CD4-positive, alpha-beta T cell treated with Interleukin-4 for 4 hours (primary cell): ENCODE measurements around the gene CDC34.

Source experiments
- DNase-seq: peaks from one replicate; pipeline ENCODE4 v3.0.0-alpha.2; 2020

Gene CDC34

GRCh38 chr19:543910-544608 is 12.5 kb downstream of the CDC34 start, which contains the start of gene GZMM:
Gene GZMM (plus strand): TSS chr19:544053. CDS start chr19:544072, 19 bp downstream.
- peak; percentile 83 for DNase-seq

- DNase-seq = no peak
Measured at GRCh38 chr19:547117-547516, 15.6 kb downstream of the CDC34 start.

- no peak for DNase-seq
Measured at GRCh38 chr19:547836-548720, 16.5 kb downstream of the CDC34 start.

DNA sequence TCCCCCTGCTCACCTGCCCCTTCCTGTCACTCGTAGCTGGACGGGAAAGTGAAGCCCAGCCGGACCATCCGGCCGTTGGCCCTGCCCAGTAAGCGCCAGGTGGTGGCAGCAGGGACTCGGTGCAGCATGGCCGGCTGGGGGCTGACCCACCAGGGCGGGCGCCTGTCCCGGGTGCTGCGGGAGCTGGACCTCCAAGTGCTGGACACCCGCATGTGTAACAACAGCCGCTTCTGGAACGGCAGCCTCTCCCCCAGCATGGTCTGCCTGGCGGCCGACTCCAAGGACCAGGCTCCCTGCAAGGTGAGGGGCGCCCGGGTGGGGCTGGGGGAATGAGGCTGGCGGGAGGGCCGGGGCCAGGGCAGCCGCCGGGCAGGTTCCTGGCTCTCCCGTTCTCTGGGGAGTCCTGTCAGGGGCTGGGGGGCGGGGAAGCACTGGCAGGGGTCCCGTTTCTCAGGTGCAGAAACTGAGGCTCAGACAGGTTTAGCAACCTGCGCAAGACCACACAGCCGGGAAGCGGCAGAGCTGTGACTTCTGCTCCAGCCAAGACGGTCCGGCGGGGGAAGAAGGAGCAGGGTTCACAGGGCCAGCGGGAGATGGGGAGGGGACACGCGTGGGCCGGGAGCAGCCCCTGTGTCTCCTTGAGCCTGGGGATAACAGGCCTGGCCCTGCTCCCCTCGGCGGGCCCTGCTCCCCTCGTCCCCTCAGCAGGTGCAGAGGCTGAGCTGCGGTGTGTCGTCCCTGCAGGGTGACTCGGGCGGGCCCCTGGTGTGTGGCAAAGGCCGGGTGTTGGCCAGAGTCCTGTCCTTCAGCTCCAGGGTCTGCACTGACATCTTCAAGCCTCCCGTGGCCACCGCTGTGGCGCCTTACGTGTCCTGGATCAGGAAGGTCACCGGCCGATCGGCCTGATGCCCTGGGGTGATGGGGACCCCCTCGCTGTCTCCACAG is 17.6 kb downstream of the CDC34 start:
- no peak for DNase-seq

DNA sequence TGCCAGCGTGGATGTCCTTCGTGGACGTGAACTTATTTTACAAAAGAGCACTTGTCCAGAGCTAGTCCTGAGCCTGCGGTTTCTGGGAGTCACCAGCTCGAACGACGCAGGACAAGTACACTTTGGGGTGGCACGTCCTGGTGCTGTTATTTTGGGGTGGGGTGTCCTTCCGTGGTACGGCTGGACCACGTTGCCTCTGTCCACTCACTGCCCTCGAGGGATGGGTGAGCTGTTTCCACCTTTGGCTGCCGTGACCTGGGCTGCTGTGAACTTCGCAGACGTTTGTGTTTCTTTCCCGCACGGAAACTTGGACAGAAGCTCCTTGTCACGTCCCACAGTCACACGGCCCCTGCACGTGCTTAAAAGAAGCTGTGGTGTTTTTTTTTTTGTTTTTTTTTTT is 23.3 kb downstream of the CDC34 start:
- DNase-seq = no peak

DNA sequence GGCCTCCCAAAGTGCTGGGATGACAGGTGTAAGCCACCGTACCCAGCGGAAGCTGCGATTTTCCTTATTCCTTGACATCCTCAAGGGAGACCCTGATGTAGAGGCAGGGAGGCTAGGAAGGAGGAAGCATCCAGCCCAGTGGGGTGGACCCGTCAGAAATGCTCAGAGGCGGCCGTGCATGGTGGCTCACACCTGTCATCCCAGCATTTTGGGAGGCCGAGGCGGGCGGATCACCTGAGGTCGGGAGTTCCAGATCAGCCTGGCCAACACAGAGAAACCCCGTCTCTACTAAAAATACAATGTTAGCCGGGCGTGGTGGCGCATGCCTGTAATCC is 23.9 kb downstream of the CDC34 start:
- no peak for DNase-seq

DNA sequence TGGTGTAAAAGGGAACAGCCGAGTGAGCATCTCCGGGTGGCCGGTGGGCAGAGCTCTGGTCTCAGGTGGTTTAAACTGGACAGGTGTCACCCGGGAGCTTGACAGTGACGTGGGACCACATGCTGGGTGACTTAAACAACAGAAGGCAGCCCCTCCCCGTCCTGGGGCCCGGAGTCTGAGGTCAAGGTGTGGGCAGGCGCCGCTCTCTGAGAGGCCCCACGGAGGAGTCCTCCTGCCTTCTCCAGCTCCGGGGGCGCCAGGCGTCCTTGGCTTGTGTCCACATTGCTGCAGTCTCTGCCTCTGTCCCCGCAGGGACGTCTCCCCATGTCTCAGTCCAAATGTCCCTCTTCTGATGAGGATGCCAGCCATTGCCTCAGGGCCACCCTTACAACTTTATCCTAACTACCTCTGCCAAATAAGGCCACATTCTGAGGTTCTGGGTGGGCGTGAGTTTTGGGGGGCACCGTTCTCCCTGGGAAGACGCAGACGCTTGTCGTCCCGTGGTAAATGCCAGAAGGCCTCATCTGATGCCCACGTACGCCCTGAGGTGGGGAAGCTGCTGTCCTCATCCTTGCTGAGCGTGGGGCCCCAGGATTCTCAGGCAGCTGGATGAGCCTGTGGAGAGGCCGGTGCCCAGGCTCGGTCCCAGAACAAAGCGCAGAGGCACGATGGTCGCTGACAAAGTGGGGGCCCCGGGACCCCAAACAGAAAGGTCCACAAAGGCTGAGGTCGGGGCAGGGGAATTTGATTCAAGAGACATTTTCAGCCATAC is 25.2 kb downstream of the CDC34 start:
- no peak for DNase-seq

- no peak for DNase-seq
Measured at GRCh38 chr19:558770-559439, 27.3 kb downstream of the CDC34 start.

- no peak for DNase-seq
Measured at GRCh38 chr19:560121-560520, 28.6 kb downstream of the CDC34 start.

DNA sequence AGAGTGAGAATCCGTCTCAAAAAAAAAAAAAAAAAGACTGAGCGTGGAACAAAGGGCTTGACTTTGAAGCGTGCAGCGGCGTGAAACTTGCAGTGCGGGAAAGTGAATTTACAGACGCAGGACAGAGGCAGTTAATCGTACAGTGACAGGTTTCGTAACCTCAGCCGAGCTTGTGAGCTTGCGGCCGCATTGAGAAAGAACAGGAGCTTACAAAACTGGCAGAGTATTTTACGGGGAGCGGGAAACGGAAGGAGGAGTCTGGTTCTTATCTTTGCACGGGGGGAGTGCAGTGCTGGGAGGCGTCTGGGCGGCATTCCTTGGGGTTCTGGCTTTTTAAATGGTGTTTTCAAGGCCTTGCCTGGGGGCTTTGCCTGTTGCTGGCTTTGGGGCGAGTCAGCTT is 34.8 kb downstream of the CDC34 start:
- no peak for DNase-seq

GRCh38 chr19:566844-567243 is 35.3 kb downstream of the CDC34 start:
- DNase-seq = no peak

GRCh38 chr19:567296-567900 is 35.8 kb downstream of the CDC34 start:
- no peak for DNase-seq

- DNase-seq = no peak
Measured at GRCh38 chr19:570251-570686, 38.7 kb downstream of the CDC34 start.

- peak; percentile 56 for DNase-seq
Measured at GRCh38 chr19:570937-571565, 39.5 kb downstream of the CDC34 start.

DNA sequence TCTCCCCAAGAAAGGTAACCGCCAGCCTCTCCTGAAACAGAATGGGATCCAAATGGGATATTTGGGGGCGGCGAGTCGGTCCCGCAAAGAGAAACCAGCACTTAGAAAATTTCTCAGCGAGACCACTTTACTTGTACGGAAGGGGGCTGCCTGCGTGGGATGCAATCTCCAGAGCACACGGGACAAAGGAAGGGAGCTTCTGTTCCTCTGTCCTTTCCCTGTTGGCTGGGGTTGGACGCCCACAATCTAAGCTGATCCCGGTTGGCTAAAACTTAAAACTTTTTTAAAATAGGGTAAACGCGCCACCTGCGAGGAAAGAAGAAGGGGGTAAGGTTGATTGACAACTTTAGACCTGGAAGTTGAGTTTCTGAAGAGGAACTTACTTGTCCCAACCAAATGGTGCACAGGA is 40.0 kb downstream of the CDC34 start:
- DNase-seq = peak; percentile 13

DNA sequence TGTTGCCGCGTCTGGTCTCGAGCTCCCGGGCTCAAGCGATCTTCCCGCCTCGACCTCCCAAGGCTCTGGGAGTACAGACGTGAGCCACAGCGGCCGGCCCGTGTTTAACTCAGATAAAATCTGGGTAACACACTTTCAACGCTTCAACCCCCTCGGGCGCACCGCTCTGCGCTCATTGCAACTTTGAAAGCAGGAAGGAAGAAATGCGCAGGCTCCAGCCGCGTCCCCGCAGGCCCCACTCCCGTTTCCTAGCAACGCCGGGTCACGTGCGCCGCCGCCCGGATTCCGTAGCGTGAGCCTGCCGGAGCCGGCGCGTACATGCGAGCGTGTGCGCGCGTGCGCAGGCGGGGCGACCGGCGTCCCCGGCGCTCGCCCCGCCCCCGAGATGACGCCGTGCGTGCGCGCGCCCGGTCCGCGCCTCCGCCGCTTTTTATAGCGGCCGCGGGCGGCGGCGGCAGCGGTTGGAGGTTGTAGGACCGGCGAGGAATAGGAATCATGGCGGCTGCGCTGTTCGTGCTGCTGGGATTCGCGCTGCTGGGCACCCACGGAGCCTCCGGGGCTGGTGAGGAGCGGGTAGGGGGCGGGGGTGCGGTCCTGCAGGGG is 40.7 kb downstream of the CDC34 start, which contains the start of gene BSG:
Gene BSG, plus strand, starts transcription at position 457 of the 603 bp plus-strand sequence. Its CDS starts 39 bp downstream, at position 496.
- peak; percentile 98 for DNase-seq

DNA sequence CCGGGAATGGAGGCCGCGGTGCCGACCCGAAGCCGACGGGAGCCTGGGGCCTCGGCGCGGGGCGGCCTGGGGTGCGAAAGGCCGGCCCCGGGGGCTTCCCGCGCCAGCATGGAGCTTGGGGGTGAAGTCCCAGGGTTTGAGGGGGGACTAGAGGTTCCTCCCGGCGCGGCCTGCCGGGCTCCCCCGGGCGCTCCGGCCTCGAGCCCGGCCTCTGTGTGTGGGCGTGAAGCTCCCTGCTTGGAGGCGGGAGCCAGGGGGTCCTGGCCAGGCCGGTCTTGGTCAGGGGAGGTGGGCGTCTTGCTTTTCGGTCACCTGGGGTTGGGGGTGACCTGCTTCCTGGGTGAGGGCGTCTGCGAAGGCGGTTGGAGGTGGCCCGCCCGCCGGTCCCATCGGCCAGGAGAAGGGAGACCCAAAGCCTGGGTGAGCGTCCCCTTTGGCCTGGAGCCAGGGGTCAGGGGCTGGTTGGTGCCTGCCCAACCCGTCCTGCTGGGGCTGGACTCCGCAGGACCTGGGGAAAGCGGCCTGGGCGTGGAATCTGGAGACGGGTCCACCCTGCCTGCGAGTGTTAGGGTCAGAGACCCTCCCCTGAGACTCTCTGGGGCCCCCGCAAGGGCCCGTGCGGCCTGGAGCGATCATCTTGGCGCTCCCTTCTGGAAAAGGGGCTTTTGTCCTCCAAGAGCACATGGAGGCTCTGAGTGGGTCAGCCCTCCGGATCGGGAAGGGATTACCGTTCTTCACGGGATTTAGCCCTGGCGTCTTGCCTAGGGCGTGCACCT is 41.4 kb downstream of the CDC34 start:
- no peak for DNase-seq

DNA sequence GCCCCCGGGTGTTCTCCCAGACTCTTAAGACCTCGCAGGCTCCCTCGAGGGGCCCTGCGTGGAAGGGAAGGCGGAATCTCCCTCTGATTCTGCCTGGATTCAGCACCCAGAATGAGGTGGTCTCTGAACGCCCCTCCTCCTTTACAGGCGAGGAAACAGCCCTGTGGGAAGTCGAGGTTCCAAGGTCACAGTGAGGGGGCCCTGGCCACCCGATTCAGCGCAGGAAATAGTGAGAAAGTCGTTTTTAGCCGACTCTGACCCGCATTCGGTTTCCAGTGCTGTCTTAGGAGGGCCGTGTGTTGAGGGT is 41.9 kb downstream of the CDC34 start:
- no peak for DNase-seq
